Dedifferentiated amniotic fluid mesenchymal stem cell (primary cell): ENCODE results near the gene MRPS24.

Source experiments
- DNase-seq: peaks from one replicate; pipeline ENCODE4 v3.0.0-alpha.2; 2016; ENCODE audit errors: extremely low spot score

MRPS24 gene

DNA sequence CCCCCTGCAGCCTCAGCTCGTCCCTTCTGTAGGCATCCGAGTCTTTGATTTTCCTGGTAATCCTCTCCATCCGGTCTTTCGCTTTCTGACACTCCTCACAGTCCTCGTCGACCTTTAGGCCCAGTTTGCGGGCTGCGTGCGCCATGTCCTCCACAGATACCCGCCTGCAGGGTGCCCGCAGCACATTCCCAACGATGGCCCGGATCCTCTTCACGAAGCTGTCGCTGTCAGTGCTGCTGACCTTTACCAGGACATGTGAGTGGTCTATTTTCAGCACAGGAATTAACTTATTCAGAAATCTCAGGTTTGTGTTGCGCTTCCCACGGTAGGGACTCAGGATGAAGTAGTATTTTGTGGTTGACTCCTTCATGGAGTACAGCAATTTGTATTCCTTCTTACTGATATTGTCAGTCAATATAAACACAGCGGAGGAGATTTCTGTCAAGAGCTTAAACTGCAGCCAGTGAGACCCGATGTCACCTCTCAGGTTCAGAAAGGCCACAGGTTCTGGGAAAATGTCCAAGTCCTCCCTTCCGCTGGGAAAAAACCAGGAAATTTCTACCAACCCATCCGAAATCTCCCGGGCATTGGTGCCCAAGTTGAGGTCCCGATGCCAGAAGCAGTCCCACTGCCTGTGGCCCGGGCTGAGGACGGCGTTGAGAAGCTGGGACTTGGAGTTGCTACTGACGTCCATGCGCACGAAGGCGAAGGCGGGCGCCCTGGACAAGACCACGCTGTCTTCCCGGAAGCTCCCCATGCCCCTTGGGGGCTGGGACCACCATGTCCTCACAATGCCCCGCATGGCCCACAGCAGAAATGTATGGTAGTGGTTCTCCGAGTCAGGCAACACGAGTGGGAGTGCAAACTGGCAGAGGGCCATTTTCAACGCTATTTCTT is 8.9 kb upstream of the MRPS24 start:
- DNase-seq, result no peak

DNA sequence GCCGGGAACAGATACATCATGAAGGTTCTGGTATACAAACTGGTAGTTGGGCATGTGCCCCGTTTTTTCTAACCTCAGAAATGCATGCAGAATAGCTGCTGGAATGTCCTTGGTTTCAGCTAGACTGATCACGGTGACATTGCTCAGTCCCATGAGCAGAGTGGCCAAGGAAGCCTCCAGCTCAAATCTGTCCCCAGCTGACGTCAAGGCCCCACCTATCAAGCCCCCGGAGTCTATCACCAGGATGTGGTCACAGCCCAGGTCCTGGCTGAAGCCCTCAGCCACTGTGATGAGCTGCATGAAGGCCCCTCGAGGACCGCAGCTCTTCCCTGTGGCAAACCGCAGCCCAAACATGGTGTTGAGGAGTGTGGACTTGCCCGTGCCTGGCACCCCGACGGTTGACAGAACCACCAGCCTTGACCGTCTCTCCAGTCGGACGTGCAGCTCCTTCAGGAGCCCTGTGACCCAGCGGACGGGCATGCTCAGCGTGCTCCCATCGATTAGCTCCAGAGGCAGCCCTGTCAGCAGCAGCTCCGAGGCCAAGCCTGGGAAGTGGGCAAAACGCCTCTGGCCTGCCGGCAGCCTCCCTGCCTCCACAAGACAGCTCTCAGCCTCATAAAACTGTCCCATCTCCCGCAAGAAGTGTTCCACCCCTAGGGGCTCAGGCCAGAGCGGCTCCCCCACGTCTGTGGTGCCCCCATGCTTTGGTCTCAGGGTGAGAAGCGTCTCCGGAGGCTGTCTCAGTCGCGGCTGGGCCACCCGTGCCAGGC is 7.8 kb upstream of the MRPS24 start:
- no peak for DNase-seq

DNA sequence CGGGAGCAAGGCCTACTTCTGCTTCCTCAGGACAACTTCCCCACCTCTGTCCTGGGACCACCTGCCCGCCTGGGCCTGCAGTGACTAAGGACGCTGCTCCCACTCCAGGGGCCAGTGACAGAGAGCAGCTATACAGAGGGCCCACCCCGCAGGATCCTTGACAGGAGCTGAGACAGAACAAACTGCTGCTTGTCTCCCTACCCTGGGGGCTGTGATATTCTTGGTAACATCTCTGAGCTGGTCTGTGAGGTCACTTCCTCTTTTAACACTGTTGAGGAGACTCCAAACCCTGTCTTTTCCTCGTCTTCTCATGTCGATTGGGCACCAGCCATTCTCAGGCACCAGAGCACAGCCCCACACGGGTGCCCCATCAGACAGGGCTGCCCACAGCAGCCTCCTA is 6.9 kb upstream of the MRPS24 start:
- no peak for DNase-seq

DNA sequence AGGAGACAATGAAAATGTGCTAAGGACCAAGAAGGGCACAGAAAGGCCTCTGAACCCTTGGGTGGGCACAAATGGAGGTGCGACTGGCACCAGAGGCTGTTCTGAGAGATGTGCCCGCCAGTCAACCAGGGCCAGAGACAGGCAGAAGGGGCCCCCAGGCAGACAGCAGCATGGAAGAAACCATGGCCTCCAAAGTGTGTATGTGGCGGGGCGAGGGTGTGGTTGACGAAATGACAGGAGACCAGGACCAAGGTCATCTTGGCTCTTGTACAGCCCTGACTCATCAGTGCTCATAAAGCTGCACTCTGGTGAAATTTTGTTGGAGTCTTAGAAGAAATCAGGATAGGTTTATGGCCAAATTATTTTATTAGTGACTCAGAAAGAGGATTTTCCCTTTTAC is 4.0 kb upstream of the MRPS24 start:
- peak; percentile 60 for DNase-seq

DNA sequence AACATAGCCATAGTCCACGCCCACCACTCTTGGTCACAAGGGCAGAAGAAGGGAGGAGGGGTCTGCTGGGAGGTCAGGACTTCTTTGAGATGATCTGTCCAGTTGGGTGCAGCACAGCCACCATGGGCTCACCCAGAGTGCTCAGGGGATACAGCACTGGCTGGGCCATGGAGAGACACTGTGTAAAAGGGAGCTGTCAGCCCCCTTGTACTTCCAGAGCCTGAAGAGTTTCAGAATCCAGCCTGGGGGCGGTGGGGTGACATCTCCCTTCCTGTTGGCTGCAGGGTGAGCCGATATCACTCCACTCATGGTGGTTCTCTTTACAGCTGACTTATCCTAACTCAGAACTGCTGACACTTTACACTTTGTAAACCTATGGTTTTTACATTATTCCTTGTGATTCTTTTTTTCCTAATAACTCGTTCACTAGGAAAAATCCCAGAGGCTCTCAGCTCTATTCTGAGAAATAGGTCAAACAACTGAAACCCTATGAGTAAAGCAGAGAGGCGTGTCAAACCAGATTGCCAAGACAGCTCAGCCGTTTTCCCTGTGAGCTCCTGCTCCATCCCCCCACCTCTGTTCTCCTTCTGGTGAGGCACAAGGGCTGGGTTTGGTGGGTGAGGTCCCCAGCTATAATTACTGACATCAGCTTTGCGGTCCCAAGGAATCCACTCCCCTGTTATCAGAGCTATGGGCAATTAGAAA is 3.2 kb upstream of the MRPS24 start:
- peak; percentile 85 for DNase-seq

- DNase-seq, result no peak
Measured at GRCh38 chr7:43871064-43871463, 1.7 kb upstream of the MRPS24 start.

GRCh38 chr7:43870316-43870715 is 999 bp upstream of the MRPS24 start:
- DNase-seq, result no peak

- DNase-seq, result peak; percentile 93
Measured at GRCh38 chr7:43869867-43870240, 537 bp upstream of the MRPS24 start.

- DNase-seq, result no peak
Measured at GRCh38 chr7:43868681-43869005, 674 bp downstream of the MRPS24 start.

DNA sequence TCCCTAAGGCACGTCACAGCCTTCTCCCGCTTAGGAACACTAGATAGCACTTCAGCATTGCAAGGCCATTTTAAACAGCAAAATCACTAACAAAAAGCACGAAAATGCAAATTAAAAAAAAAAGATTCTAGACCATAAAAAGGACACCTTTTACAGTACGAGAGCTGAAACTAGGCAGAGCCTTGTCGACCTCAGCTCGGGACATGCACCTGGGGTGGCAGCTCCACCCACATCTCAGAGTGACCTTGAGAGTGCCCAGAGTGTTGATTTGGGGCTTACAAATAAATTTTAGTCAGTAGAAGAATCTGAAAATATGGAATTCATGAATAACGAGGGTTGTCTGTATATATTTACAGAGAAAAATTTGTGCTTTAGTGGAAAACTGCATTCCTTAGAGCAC is 1.1 kb downstream of the MRPS24 start:
- no peak for DNase-seq

DNA sequence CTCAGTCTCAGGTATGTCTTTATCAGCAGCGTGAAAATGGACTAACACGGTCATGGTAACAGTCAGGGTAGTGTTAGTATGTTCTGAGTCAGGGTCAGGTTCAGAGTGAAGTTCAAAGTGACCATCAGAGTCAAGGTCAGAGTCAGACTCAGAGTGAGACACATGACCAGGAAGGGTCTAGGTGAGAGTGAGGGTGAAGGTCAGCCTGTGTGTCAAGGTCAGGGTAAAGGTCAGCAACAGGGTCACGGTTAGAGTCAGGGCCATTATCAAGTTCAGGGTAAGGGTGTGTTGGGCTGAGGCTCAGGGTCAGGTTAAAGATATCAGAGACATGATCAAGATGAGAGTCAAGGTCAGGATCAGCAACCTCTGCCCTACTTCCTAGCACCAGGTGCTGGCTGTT is 4.0 kb downstream of the MRPS24 start:
- no peak for DNase-seq

DNA sequence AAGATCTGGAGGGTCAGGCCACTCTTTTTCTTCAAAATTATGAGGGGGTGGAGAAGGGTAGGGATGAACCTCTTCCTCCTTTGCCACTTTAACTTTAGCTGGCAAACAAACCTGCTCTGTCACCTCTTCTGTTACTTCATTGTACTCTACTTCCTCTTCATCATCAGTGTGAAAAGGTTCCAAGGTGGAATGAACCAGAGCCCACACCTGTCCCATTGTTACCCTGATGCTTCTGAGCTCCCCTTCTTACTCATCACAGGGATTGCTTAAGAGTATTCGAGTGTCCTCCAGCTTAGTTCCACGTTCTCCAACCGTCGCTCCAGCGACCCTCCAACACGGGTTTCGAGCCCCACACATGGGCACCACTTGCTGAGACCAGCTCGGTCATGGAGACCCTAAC is 5.2 kb downstream of the MRPS24 start:
- no peak for DNase-seq

- no peak for DNase-seq
Measured at GRCh38 chr7:43856996-43857395, 12.3 kb downstream of the MRPS24 start.

DNA sequence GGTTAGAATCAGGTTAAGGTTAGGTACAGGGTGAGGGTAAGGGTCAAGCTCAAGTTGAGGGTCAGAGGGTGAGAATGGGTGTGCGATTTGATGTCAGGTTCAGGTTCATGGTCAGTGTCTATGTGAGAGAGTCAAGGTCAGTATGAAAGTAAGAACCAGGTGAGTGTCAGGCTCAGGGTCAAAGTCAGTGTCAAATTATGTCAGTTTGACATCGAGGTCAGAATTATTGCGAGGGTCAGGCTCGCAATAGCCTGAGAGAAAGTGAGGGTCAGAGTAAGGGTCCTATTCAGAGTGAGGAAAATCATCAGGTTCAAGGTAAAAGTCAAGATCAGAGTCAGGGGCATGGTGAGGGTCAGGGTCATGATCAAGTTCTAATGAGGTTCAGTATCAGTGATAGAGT is 13.0 kb downstream of the MRPS24 start:
- no peak for DNase-seq

DNA sequence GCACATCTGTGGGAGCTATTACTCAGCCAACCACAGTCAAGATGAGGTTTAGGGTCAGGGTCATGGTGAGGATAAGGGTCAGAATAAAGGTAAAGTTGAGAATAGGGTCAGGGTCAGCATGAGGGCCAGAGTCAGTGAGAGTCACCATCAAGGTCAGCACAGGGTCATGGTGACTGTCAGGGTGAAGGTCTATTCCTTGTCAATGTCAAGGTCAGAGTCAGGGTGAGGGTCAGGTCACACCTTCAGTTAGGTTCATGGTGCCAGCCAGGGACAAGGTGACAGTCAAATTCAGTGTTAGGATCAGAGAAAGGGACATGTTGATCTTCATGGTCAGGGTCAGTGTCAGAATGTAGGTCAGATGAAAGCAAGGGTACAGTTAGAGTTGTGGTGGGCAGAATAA is 14.1 kb downstream of the MRPS24 start:
- no peak for DNase-seq

- no peak for DNase-seq
Measured at GRCh38 chr7:43851805-43852204, 17.5 kb downstream of the MRPS24 start.

- no peak for DNase-seq
Measured at GRCh38 chr7:43850348-43851116, 18.8 kb downstream of the MRPS24 start.

- no peak for DNase-seq
Measured at GRCh38 chr7:43849047-43849446, 20.3 kb downstream of the MRPS24 start.

DNA sequence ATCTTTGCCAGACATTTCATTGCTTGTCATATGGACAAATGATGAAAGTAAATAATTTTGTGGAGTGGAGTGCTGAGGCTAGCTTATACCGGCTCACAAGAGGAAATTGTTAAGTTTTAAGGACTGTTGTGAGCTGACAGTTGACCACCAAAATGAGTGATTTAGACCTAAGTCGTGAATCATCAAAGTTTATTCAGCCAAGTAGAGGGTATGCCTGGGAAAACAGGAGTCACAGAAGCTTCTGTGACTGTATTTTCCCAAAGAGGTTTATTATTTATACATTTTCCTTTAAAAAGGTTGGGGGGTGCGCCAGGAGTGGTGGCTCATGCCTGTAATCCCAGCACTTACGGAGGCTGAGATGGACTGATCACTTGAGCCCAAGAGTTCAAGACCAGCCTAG is 21.8 kb downstream of the MRPS24 start:
- no peak for DNase-seq

DNA sequence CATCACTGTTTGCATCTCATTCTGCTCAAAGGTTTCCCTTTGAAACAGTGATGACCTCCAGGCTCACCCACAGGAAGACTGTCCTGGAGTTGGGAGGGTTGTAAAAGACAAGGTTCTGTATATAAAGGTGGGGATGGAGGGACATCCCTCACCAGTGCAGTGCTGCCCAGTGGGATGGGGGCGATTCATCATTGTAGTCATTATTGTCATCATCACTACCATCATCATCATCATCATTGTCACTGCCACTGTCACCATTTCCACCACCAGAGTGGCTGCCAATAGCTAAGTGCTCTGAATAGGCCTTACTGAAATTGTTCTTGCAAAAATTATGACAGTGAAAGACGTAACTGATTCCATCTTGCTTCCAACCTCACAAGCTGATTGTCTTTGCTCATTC is 24.7 kb downstream of the MRPS24 start:
- no peak for DNase-seq

GRCh38 chr7:43844257-43844656 is 25.1 kb downstream of the MRPS24 start:
- DNase-seq, result no peak

- DNase-seq, result no peak
Measured at GRCh38 chr7:43843296-43843695, 26.0 kb downstream of the MRPS24 start.
